VCaP (cell line): ENCODE data around the gene GOLGA8M.
"Not testable (repeated sequence)": the region's sequence is repeated elsewhere in the genome, so short reads cannot be mapped to it uniquely, and the experiment has no call there.

Experiments used
- H3K27ac ChIP-seq: fragments of 450-650 bp; 2 replicates; pipeline ENCODE4 v1.5.1; 2017

Gene GOLGA8M

GRCh38 chr15:28672122-28672521, 40.1 kb downstream of the GOLGA8M start:
- H3K27ac ChIP-seq = not testable (repeated sequence)

GRCh38 chr15:28666402-28666801, 45.8 kb downstream of the GOLGA8M start:
- H3K27ac ChIP-seq = not testable (repeated sequence)

GRCh38 chr15:28664575-28664974, 47.6 kb downstream of the GOLGA8M start:
- not testable (repeated sequence) for H3K27ac ChIP-seq

- not testable (repeated sequence) for H3K27ac ChIP-seq
These were observed 48.5 kb downstream of the GOLGA8M start for GRCh38 chr15:28663717-28664116.

GRCh38 chr15:28660750-28661149, 51.5 kb downstream of the GOLGA8M start:
- H3K27ac ChIP-seq = not testable (repeated sequence)

GRCh38 chr15:28656018-28656360, 56.2 kb downstream of the GOLGA8M start:
- H3K27ac ChIP-seq = not testable (repeated sequence)

DNA sequence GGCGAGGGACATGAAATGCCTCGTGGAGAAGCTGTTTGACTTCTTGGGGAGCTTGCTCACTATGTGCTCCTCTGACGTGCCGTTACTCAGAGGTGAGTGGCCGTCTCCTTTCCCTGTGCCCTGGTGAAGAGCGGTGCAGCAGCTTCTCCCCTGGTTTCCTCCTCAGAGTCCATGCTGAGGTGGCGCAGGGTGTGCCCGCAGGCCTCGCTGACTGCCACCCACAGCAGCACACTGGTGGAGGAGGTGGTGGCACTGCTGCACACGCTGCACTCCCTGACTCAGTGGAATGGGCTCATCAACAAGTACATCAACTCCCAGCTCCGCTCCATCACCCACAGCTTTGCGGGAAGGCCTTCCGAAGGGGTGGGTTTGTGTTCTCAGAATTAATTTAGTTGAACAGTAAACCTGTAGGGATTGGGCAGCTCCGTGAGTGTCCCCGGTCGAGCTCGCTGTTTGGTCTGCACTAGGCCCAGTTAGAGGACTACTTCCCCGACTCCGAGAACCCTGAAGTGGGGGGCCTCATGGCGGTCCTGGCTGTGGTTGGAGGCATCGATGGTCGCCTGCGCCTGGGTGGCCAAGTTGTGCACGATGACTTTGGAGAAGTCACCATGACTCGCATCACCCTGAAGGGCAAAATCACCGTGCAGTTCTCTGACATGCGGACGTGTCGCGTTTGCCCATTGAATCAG, 56.7 kb downstream of the GOLGA8M start:
- not testable (repeated sequence) for H3K27ac ChIP-seq

- H3K27ac ChIP-seq = not testable (repeated sequence)
These were observed 58.0 kb downstream of the GOLGA8M start for GRCh38 chr15:28654194-28654593.

GRCh38 chr15:28652538-28652937, 59.7 kb downstream of the GOLGA8M start:
- not testable (repeated sequence) for H3K27ac ChIP-seq
